Adrenal gland (tissue), 12 donors: Measurements from ENCODE around the gene EFR3B. TPM values are rescaled to one million over a fixed set of nuclear protein-coding genes. Genes with fewer than 3 reads are reported as not detected.

Experiments
- DNase-seq, 7 donors: peaks; one replicate each; pipeline ENCODE4 v3.0.0-alpha.2; 2019 to 2020
- H3K27ac ChIP-seq, 5 donors: fragments of 200-600 bp; sonication (generic) in 4 of 5; 1 replicate in 3 of 5; 2 replicates in 2 of 5; pipeline versions ENCODE4 v1.5.1 to v1.8.0; 2016 to 2020; ENCODE audit warnings: mild to moderate bottlenecking in 1 of 5
- H3K27me3 ChIP-seq: fragments of 200-600 bp; 2 replicates; pipeline ENCODE4 v1.8.0; 2021
- H3K36me3 ChIP-seq, 2 donors: fragments of 200-600 bp; replicated peaks in 1 of 2; 1 replicate in 1 of 2; 2 replicates in 1 of 2; pipeline versions ENCODE4 v1.5.1 to v1.8.0; 2018 to 2022
- H3K4me1 ChIP-seq, 2 donors: fragments of 200-600 bp; replicated peaks in 1 of 2; 1 replicate in 1 of 2; 2 replicates in 1 of 2; pipeline versions ENCODE4 v1.5.1 to v1.8.0; 2018 to 2021
- H3K4me3 ChIP-seq, 4 donors: fragments of 200-600 bp; sonication (generic) in 3 of 4; one replicate each; pipeline ENCODE4 v1.5.1; 2016 to 2018
- H3K9me3 ChIP-seq, 3 donors: fragments of 200-600 bp; sonication (generic) in 1 of 3; replicated peaks in 1 of 3; 1 replicate in 2 of 3; 2 replicates in 1 of 3; pipeline versions ENCODE4 v1.5.1 to v1.8.0; 2016 to 2021
- POLR2A ChIP-seq, 2 donors: fragments of 450-650 bp; IDR thresholded peaks; one replicate each; pipeline ENCODE4 v1.6.1; 2017; ENCODE audit warnings: antibody characterized with exemption in 2 of 2, mild to moderate bottlenecking in 2 of 2, moderate library complexity in 1 of 2
- WGBS, 4 donors: extraction: QIAGEN DNeasy Blood & Tissue Kit in 2 of 4; methylation state at CpG; one replicate each; pipeline versions ENCODE4 v1.1.5 to v1.1.7; 2013 to 2017; 5-methylcytosine and 5-hydroxymethylcytosine counted together
- intact Hi-C, 2 donors: fragments of 100-400 bp; cut with DNase I; formaldehyde crosslinking; loops; one replicate each; pipeline versions ENCODE4 v1.14.1 to v1.15.0; 2022 to 2023
- polyA plus RNA-seq, 3 donors: library from polyadenylated mRNA; stranded (reverse); fragments of 200-250 nt in 2 of 3; fragments of 350-450 nt in 1 of 3; fragmentation: Illumina TruSeq in 1 of 3; extraction: RNeasy Lipid Tissue Mini Kit (QIAGEN cat#74804) in 1 of 3; gene quantifications; one replicate each; pipeline ENCODE4 v1.2.3, GENCODE V29; 2013 to 2014
- total RNA-seq, 9 donors: library from RNA; depleted of rRNA in 4 of 9; stranded (reverse); fragments of >200 nt in 4 of 9; fragments of 120-200 nt in 1 of 9; fragmentation: NEBNext Ultra II Directional in 1 of 9; extraction: Animal tissue kit (Norgen Biotek cat#: 25700) in 1 of 9; gene quantifications; one replicate each; pipeline versions ENCODE4 v1.1.0 to v1.2.4, GENCODE V29; 2013 to 2023
- TF ChIP-seq, protein P1 (sequence below), 6 experiments: fragments of 450-650 bp in 4 of 6; fragments of 200-600 bp in 2 of 6; sonication (generic) in 1 of 6; IDR thresholded peaks; 1 replicate in 5 of 6; 2 replicates in 1 of 6; pipeline versions ENCODE4 v1.5.1 to v1.8.0; 2016 to 2021; ENCODE audit warnings: antibody characterized with exemption in 6 of 6, mild to moderate bottlenecking in 2 of 6, moderate library complexity in 1 of 6
- donor health status: healthy with polysubstance abuse.
- donor health status: Bipolar disorder and iron deficiency.
- donor health status: DM: yes; HTN: yes; CAD: no.
- donor health status: DM: no; HTN: no; CAD: no.
- donor health status: DM: no; HTN: no; CAD: no.
- donor health status: DM: yes; HTN: yes; CAD: no.

Gene EFR3B
- total and polyA plus RNA-seq, 12 donors, result 0.84 to 18.5 (median 2.4) TPM

DNA sequence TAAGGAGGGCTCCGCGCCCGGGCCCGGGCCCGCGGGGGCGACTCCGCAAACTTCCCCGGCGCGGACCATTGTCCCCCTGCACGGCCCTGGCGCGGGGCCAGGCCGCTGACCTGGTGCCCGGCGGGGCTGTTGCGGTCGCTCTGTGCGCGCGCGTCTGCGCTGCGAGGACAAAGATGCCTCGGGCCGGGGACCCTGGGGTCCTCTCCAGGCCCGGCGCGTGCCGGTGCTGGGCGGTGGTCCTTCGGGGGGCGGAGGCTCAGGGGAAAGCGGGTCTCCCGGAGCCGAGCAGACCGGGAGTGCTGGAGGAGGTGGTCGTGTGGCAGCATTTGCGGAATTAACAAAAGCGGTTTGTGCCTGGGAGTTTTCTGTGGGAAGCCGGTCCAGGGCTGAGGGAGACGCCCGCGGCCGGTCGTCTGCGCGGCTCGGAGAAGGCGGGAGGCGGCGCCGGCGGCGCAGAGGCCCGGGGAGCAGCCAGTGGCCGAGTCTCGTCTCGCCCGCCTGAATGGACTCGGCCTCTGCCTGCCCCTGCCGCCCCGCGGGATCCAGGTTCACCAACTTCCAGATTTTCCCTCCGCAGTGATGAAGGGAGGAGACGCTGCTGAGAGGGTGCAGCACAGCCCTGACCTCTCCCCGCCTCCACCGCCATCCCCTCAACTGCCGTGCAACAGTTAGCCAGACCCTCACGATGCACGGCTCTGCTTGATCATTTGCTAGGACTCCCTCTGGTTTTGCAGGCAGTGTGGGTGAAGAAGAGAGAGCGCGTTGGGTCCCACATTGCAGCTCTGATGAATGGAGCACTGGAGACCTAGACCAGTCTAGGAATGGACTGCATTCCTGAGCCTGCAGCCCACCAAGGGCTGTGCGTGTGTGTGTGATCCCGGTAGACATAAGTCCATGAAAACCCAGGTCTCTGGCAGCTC, 705 bp downstream of the EFR3B start:
- no peak for TF ChIP-seq POLR2A (IDR thresholded peaks at IDR 0.05)
- TF ChIP-seq, protein P1, sequence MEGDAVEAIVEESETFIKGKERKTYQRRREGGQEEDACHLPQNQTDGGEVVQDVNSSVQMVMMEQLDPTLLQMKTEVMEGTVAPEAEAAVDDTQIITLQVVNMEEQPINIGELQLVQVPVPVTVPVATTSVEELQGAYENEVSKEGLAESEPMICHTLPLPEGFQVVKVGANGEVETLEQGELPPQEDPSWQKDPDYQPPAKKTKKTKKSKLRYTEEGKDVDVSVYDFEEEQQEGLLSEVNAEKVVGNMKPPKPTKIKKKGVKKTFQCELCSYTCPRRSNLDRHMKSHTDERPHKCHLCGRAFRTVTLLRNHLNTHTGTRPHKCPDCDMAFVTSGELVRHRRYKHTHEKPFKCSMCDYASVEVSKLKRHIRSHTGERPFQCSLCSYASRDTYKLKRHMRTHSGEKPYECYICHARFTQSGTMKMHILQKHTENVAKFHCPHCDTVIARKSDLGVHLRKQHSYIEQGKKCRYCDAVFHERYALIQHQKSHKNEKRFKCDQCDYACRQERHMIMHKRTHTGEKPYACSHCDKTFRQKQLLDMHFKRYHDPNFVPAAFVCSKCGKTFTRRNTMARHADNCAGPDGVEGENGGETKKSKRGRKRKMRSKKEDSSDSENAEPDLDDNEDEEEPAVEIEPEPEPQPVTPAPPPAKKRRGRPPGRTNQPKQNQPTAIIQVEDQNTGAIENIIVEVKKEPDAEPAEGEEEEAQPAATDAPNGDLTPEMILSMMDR (IDR thresholded peaks at IDR 0.05), result no peak
- peak overlapping the region; percentile 49 to 89 (median 64) for H3K4me3 ChIP-seq
- WGBS, 4 donors, result 0 to 2% (median 1%) methylated on average over 32 to 76 of the region's 76 CpGs
- peak overlapping the region in 4 of 5 donors; percentile 49 to 75 (median 68) for H3K27ac ChIP-seq
- peak; percentile 22 to 59 (median 43) for DNase-seq
- no peaks in the 10 kb centered on the region for H3K36me3 ChIP-seq
- intact Hi-C loops, result loop anchor here in 1 of 2 donors (5.0 kb wide), 2 partner anchors 50 to 85 kb away; no protein-coding TSS in a partner anchor
- H3K27me3 ChIP-seq, result no peaks in the 10 kb centered on the region
- H3K4me1 ChIP-seq, result peaks cover 10 to 20% of the 10 kb centered on the region in 2 donors
- no peaks in the 10 kb centered on the region for H3K9me3 ChIP-seq

DNA sequence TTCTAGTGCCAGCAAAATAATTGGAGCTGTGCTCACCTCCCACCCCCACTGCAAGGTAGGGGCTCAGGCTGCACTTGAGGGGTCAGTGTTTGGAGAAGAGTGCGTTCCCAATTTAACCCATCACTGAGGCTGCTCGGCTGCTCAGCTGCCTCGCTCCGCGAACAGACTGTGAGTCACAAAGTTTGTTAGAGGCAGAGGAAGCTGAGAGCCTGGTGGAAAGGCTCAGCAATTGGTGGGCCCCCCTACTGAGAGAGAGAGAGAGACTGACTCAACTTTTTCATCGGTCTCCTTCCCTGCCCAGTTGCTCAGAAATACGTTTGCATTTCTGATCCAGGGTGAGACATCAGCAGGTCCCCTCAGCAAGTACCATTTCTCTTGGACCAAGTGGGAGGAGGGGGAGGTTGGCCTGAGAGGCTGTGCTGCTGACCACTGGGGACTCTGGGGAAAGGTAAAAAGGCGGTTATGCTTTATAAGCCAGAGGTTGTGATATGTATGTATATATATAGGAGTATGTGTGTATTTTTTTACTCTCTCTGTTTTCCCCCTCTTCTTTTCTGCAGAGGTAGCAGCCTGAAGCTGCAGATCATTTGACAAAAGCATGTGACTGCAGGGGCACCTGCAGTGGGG, 1.5 kb downstream of the EFR3B start:
- H3K27me3 ChIP-seq, result no peaks in the 10 kb centered on the region

DNA sequence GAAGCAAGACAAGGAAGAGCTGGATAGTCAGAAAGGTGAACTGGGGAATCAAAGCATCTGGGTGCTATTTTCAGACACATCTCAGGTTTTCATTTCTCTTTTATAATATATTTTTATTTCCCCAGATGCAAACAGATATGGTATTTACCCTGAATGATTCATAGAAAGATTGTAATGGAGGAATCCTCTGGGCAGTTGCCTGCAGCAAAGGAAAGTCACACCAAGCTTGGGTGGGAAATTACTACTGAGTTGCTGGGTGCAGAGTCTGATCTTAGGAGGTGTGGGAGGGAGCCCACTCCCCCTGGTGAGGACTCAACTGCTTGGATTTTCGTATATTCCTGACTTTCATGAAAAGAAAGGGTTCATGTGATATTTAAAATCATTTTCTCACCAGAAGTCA, 2.1 kb downstream of the EFR3B start:
- TF ChIP-seq, protein P1 (IDR thresholded peaks at IDR 0.05), result no peak
- no peak for TF ChIP-seq POLR2A (IDR thresholded peaks at IDR 0.05)
- Histone ChIP-seq H3K9me3 (no peaks in the 10 kb centered on the region), H3K4me3 (no peak overlapping the region), H3K27ac (no peak overlapping the region), H3K27me3 (no peaks in the 10 kb centered on the region), H3K36me3 (no peaks in the 10 kb centered on the region), H3K4me1 (peaks cover 10 to 20% of the 10 kb centered on the region in 2 donors)
- intact Hi-C loops, result loop anchor here in 1 of 2 donors (5.0 kb wide), 2 partner anchors 52 to 83 kb away; no protein-coding TSS in a partner anchor
- WGBS, 4 donors, result 78 to 96% (median 84%) methylated on average over 1 of the region's 1 CpG
- DNase-seq, result no peak

More for the DNA sequence above, 1.5 kb downstream of the EFR3B start:
- Histone ChIP-seq H3K27ac (no peak overlapping the region), H3K4me3 (peak overlapping the region in 1 of 4 donors; percentile 72), H3K4me1 (peaks cover 10 to 20% of the 10 kb centered on the region in 2 donors), H3K9me3 (no peaks in the 10 kb centered on the region), H3K36me3 (no peaks in the 10 kb centered on the region)
- WGBS, 4 donors, result 26 to 57% (median 35%) methylated on average over 3 to 8 of the region's 8 CpGs
- no peak for TF ChIP-seq POLR2A (IDR thresholded peaks at IDR 0.05)
- TF ChIP-seq, protein P1 (IDR thresholded peaks at IDR 0.05), result no peak
- intact Hi-C loops, result loop anchor here in 1 of 2 donors (5.0 kb wide), 2 partner anchors 51 to 84 kb away; no protein-coding TSS in a partner anchor
- DNase-seq, result peak in 2 of 7 donors; percentile 16 to 29

DNA sequence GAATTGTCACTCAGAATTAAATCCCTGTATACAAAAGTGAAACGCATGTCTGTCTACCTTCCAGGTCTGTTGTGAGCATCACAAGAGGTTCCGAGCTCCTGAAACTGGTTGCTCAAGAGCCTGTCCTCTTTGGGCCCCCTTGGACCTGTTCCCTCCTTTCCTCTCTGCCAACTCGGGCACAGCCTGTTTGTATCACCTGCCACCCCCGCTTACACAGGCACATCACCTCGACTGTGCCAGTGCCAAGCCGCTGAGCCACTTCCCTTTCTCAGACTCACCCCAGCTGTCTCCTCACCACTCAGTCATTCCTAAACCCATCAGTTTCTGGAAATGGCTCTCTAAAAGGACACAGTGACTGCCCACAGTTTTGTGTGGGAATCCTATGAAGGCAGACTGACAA, 3.1 kb downstream of the EFR3B start:
- Histone ChIP-seq H3K27me3 (no peaks in the 10 kb centered on the region), H3K4me3 (no peak overlapping the region), H3K9me3 (no peaks in the 10 kb centered on the region), H3K36me3 (no peaks in the 10 kb centered on the region), H3K4me1 (peaks cover 10 to 20% of the 10 kb centered on the region in 2 donors), H3K27ac (no peak overlapping the region)
- intact Hi-C loops, result loop anchor here in 1 of 2 donors (5.0 kb wide), 2 partner anchors 53 to 82 kb away; no protein-coding TSS in a partner anchor
- 68 to 80% (median 76%) methylated on average over 6 of the region's 6 CpGs for WGBS, 4 donors
- TF ChIP-seq, protein P1 (IDR thresholded peaks at IDR 0.05), result no peak
- TF ChIP-seq POLR2A (IDR thresholded peaks at IDR 0.05), result no peak
- no peak for DNase-seq
